ENCODE data around the gene CHCHD6.

CHCHD6 gene

DNA sequence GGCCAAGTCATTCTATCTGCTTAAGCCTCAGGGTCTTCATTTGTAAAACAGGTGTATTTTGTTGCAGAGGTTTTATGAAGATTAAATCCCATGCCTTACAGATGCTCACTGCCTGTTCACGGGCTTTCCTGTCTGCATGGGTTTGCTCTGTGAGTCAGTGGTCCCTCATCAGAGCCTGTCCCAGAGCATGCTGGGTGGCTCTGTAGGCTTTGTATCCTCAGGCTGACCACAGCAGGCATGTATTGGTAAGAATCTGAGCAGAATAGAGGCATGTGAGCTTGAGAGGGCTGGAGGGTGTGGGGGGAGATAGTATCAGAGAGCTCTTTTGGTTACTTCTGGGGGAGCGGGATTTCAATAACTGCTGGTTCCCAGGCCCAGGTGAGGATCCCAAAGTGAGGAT, 233.5 kb downstream of the CHCHD6 start:
- DNase-seq (ENCODE audit: low read depth in 1 of 2, low spot score in 1 of 2) = no peak

DNA sequence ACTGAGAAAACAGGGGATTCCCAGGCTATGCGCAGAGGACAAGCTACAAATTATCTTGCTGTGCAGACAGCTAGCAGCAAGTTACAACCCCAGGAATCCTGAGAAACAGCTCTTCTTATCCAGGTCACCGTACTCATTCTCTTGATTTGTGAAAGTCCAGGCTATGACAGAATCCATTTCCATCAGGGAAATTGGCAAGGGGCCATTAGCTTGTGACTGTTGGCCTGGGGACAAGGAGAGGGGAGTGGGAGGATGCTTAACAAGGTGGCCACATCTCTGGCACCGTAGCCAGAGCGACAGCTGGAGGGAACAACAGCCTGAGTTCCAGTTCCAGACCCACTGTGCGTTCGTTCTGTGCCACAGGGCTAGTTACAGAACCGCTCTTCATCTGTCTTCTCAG, 233.9 kb downstream of the CHCHD6 start:
- no peak for DNase-seq (ENCODE audit: low read depth in 1 of 2, low spot score in 1 of 2)

DNA sequence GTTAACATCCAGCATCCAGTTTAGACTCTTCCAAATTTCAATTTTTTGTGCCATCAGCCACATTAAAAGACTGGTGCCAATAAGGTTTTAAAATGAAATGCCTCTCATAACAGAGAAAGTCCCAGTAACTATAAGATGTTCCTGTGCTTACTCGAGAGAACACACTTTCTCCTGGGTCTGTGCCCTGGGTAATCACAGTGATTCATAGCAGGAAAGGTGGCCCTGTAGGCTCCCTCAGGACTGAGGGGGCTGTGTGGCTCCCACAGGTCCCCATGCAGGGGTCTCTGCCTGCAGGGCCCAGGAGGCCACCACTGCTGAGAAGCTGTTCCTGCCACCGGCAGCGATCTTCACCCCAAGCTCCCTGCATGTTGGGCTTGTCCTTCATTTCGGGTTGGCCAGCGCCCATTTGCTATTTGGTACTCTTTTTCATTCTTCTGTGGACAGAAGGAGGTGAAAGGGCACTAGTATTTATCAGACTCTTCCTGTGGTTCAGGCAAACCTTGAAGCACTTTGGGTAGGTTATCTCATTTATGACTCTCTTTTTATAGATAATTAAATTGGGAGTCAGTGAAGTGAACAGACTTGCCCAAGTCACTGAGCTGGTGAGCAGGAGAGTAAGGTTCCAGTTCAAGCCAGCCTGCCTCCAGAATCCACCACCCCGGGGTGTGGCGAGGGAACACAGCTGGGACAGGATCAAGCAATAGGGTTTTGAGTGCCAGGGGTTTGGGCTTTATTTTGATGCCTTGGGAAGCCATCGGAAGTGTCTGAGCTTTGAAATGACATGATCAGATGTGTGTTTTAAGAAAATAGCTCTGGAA, 234.7 kb downstream of the CHCHD6 start:
- no peak for DNase-seq (ENCODE audit: low read depth in 1 of 2, low spot score in 1 of 2)

DNA sequence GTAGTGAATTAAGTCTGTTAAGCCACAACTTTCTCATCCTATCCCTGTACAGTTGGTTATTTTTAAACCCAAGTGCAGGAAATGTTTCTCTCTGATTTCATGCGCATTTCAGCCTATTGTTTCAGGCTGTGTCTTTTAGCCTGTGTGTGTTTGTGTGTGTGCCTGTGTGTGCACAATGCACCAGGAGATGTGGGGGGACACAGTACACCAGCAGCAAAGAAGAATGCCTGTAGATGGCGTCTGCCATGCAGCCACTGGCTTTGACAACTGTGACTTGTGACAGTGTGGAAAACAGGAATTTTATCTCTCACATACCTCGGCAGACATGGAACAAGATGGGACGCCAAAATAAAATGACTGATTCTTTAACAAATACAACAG, 235.3 kb downstream of the CHCHD6 start:
- DNase-seq (ENCODE audit: low read depth in 1 of 2, low spot score in 1 of 2) = no peak

DNA sequence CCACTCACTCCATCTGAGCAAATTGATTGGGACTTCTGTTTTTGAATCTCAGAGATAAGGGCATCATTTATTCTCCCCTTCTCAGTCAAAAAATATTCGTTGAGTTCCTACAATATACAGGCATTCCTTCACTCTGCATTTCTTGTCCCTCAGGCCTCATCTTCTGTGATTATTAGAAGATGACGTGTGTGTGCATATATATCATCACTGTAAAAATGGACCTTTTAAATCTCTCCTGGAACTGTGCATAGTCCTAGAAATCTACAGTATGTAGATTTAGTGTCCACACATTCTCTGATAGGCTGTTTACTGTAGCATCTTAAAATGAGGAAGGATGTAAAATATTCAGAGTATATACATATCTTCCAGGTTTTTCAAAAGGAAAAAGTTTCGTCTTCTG, 235.7 kb downstream of the CHCHD6 start:
- DNase-seq (ENCODE audit: low read depth in 1 of 2, low spot score in 1 of 2) = no peak

DNA sequence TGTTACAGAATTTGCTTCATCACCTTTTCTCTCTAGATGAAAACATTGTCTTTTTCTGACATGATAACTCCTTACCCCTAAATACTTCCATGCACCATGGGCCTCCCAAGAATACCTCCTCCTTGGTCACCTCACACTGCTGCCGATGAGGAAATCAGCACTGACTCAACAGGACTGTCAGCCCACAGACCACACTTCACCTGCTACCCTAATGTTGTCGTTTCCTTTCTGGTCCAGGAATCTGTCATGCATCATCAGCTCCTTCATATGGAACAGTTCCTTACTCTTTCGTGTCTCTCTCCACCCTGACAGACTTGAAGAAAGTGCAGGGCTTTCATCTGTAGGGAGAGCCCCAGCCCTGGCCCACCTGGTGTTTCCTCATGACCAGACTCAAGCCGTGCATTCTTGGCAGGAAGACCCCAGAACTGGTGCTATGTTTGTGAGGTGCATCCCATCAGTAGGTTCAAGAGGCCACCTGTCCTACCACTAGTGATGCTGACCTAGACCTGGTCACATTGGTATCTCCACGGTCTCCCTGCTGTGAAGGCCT, 237.8 kb downstream of the CHCHD6 start:
- DNase-seq (ENCODE audit: low read depth in 1 of 2, low spot score in 1 of 2) = no peak

DNA sequence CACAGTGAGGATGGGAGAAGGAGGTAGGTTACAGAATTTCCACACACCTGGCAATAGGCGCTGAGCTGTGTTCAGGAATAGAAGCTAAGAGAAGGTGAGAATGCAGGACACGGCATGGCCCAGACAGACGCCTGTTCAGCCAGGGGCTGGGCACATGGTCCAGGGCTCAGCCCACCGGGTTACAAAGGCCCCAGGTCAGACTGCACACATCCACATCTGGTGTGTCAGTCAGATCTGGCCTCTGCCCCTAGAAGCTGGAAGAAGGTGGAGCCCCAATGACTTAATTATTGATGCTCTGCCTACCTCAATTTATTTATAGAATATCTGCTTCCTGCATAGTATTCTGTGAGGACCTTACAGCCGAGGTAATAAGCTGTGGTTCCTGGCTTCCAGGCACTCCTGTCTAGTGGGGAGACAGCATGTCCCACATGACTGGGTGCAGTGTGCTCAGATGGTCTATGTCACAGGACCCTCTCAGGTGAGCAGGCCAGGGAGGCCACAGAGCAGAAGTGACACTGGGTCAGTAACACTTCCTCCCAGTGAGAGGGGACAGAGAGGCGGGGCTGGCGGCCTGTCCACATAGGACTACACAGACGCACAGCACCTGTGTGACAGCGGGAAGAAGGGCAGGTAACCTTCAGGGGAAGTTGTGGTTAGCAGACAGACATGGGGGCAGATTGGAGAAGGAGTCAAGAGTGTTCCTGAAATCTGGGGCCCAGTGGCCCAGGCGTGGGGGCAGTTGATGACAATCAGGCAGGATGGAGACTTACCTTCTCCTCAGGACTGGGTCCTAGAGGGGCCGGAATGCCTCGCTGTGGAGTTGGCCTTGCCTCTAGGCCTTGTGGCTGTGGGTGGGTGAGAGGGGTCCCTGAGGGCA, 240.3 kb downstream of the CHCHD6 start:
- DNase-seq (ENCODE audit: low read depth in 1 of 2, low spot score in 1 of 2) = no peak

DNA sequence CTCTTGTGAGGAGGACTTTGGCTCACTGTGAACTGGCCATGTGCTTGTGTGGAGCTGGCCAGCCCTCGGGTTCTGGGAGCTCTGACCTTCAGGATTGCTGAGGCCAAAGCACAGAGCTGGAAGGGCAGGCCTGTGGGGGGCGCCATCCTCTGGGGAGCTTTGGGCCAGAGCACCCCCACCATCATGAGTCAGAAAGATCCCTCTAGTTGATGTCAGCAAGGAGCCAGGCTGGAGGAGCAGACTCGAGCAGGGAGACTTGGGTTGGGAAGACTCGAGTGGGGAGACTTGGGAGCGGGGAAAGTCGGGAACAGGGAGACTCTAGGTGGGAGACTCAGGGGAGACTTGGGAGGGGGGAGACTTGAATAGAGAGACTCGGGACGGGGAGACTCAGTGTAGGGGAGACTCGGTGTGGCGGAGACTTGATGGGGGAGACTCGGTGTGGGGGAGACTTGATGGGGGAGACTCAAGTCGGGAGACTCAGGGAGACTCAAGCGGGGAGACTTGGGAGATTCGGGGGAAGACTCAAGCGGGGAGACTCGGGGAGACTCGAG, 241.2 kb downstream of the CHCHD6 start:
- no peak for DNase-seq (ENCODE audit: low read depth in 1 of 2, low spot score in 1 of 2)

DNA sequence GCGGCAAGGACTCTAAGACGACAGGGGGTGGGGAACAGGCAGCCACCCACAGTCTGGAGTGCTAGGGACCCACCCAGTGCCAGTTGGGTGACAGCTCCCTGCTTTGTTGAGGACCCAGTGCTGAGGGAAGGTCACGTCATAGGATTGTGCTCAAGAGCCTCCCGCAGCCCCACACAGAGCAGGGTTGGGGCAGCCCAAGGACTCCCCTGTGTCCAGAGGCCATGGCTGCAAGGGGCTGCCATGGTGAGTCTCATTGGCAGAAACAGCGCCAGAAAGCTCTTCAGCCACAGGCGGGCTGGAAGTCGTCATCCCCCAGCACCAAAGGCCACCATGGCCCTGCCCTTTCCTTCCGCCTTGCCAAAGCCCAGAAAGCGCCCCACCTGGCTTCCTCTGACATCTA, 241.9 kb downstream of the CHCHD6 start:
- DNase-seq (ENCODE audit: low read depth in 1 of 2, low spot score in 1 of 2) = no peak

DNA sequence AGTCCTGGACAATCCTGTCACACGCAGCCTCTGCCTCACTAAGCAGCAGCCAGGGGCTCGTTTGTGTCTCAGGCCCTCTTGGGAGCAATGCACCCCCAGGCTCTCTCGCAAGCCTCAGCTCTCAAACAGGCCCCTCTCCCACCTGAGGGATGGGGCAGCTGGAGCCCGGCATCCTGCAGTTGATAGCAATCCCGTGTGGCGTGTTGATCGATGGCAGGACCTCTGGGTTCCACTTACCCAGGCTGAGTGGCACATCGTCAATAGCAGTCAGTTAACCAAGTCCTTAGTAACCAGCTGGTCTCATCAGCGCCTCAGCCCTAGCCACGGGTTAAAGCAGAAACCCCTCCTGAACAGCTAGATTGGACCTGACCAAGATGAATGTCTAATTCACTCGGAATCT, 242.4 kb downstream of the CHCHD6 start:
- no peak for DNase-seq (ENCODE audit: low read depth in 1 of 2, low spot score in 1 of 2)

DNA sequence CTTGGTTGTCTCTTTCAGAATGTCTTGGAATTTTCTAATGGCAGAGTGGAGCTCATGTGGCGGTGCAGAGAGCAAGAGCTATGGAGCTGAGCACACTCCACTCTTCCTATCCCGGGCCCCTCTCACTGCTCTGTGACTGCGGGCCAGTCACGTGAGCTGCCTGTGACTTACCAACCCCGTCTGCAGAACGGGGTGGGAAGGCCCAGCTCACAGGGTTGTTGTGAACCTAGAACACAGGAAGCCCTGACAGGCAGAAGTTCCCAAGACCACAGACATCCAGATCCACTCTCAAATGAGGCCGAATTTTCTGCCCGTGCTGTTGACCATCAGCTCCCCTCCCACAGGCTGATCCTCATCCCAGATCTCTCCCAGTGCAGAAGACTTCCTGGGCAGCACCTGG, 243.4 kb downstream of the CHCHD6 start:
- DNase-seq (ENCODE audit: low read depth in 1 of 2, low spot score in 1 of 2) = no peak

DNA sequence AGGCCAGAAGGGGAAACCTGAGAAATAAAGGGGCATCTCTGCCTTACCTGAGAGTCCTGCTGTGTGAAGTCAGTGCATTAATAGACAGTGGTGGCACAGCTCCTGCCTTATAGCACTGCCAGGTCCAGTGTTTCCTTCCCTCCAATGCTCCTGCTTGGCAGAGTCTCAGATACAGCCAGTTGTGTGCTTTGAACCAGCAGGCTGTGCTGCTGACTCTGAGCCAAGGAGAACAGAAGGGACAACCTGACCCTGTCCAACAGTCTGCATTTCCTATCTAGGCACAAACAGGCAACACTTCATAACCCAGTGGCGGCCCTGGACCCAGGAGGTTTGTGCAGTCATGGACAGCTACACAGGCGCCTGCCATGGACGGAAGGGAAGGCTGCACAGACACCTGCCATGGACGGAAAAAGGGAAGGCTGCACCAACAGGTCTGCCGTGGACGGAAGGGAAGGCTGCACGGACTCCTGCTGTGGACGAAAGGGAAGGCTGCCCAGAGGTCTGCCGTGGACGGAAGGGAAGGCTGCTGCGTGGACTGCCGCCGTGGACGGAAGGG, 245.0 kb downstream of the CHCHD6 start:
- DNase-seq (ENCODE audit: low read depth in 1 of 2, low spot score in 1 of 2) = no peak

DNA sequence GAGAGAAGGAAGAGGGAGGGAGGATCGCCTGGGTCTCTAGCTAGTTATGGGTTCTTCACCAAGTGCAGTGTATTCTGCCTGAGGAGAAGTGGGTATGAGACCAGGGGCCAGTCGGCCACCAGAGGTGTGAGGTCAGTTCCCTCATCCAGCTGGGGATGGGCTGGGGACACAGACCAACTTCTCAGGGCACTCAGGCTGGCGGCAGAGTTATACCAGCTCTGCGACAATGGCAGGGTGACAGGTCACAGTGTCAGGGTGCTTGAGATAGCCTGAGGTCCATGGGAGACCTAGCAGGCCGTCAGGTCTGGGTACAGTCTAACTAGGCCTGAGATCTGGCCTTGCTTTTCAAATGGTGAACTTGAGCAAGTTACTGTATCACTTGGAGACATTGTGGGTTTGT, 247.5 kb downstream of the CHCHD6 start:
- no peak for DNase-seq (ENCODE audit: low read depth in 1 of 2, low spot score in 1 of 2)

DNA sequence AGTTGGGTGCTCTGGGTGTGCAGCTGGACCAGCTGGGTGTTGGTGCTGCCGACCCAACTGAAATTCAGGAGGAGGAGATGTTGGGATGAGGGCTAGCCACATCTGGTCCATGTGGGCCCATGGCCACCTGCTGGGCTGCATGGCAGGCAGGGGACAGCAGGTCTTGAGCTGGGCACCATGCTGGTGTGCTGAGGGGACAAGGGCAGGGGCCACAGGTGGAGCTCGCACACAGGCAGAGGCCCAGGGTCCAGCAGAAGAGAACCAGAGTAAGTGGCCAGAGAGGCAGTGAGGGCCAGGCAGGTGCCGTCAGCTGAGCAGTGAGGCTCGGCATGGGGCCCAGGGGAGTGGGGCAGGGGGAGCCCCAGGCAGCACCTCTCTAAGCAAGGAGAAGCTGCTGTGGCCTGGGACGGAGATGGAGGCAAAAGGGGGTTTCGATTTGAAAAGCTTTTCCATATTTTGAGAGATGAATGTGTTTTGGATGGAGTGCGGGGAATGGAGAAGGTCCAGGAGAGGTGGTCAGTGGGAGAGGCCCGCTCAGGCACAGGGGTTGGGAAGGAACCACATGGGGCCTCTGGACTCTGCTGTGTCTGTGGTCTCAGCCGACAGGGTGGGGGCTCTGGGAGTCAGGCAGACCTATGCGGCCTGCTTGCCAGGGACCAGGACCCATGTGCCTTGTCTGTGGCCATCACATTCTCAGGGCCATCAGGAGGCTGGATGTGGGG, 248.4 kb downstream of the CHCHD6 start:
- no peak for DNase-seq (ENCODE audit: low read depth in 1 of 2, low spot score in 1 of 2)

DNA sequence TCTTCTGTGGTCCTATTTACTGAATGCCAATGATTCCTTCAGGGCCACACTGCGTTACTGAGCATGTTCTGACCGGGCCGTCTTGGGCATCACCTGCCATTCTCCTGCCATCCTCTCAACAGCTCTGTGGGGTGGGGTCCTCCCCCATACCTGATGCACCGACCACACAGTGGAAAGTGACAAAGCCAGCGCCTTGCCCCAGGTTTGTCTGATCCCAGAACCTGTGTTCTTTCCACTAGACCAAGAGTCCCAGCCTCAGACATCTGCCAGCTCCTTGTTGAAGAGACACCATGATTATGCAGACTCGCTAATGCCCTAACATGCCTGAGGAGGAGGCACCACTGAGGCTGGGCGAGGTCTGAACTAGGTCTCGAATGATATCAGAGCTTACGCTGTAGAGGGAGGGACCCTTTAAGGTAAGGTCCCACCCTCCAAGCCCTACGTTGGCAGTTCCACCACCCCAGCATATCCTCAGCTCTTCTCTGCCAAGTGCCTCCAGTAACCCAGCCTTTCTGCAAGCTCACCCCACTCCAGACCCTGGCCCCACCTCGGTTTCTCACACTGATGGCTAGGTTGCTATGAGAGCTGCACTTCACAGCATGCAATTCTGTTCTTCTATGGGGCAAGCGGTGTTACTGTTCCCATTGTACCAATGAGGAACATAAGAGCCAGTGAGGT, 249.1 kb downstream of the CHCHD6 start:
- no peak for DNase-seq (ENCODE audit: low read depth in 1 of 2, low spot score in 1 of 2)

DNA sequence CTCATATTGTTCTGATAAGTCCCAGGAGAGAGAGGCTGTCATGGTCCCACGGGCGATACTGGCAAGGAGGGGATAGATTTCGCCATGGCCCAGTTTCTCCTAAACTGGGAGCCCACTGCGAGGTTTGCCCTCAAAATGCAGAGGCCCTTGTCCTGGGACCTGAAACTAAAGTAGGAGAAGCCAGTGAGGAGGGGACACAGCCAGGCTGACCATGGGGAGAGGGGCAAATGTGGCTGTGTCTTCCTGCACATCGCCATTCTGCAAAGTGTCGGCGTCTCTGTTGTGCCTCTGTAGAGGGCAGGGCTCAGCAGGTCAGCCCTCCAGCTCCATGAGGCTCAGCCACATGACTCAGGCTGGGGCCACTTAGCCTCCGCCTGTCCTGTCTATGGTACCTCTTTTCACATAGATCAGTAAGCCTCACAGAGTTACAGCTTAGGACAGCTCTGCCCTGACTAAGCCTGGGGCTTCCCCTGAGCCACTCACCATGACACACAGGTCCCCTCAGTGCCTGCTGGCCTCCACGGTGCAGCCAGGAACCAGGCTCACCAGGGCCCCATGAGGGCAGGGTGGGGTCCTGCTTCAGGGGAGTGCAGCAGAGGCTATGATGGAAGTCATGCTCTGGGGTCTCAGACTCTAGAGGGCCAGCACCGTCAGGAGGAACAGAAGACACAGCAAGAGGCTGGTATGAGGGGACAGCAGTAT, 250.3 kb downstream of the CHCHD6 start:
- no peak for DNase-seq (ENCODE audit: low read depth in 1 of 2, low spot score in 1 of 2)

DNA sequence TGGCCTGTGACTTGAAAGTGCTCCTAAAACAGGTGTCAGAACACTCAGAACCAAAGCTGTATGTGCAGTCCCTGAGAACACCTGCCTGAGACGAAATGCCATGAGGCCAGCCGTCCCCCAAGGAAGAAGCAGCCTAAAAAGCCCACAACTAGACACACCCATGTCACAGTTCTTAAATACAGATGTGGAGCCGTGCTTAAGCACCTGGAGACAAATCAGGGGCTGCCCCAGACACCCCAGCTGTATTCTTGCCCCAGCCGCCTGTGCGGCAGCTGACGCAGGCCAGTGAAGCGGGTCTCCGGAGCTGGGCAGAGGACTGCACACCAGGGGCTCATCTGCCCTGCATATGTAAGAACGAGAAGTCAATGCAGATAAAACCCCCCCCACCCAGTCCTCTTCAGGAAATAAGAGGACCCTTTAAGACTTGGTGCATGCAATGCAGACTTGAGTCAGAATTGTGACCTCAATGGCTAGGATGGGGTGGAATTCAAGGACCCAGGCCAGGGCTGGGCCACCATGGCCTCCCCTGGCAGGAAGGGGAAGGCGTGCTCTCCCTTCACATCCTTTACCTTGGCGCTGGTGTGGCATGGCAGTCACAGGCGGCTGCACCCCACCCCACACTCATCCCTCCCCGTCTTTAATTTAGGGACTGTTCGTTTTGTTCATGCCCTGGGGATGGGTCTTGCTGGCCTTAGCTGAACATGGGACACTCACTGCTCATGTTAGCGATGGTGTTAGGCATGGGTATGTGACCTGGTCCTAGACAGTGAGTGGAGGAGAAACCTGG, 251.2 kb downstream of the CHCHD6 start:
- no peak for DNase-seq (ENCODE audit: low read depth in 1 of 2, low spot score in 1 of 2)

DNA sequence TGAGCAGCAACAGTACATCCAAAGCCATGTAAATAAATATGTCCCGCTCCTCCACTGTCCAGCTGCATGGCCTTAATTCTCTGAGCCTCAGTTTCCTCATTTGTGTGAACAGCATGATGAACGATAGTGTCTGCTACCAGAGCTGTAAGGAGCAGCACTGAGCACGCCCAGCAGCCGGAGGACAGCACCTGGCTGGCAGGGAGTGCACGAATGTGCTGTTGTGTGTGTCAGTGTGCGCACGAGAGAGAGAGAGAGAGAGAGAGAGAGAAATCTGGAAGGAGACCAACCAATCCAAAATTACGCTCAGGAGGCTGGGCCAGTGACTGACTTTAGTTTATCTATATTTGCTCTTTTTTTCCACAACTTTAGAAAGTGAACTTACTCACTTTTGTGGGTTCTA, 252.3 kb downstream of the CHCHD6 start:
- DNase-seq (ENCODE audit: low read depth in 1 of 2, low spot score in 1 of 2) = no peak
